ENCODE results near the gene LEP. TPM values are rescaled to one million over a fixed set of nuclear protein-coding genes. Genes with fewer than 3 reads are reported as not detected.

Gene LEP
- total RNA-seq, 2 experiments from 2014 or later, result not detected

GRCh38 chr7:128243273-128243672, 2.2 kb downstream of the LEP start:
- no peak overlapping the region for H3K27ac Mint-ChIP-seq
- no peak for TF ChIP-seq CTCF (IDR thresholded peaks at IDR 0.05)
- H3K4me3 Mint-ChIP-seq, result no peak overlapping the region
- ChIA-PET POLR2A (no interaction called here), CTCF (no interaction called here)
- DNase-seq (no peak), ATAC-seq (no peak)
- peaks cover 14% of the 10 kb centered on the region for H3K27me3 Mint-ChIP-seq
- intact Hi-C loops (cut with micrococcal nuclease), result no loop called here
- no peaks in the 10 kb centered on the region for H3K4me1 Mint-ChIP-seq (ENCODE audit: low read depth)
- peaks cover 3% of the 10 kb centered on the region for H3K36me3 Mint-ChIP-seq (ENCODE audit: low read depth)
- peaks cover 11% of the 10 kb centered on the region for H3K9me3 Mint-ChIP-seq

- ChIA-PET CTCF (no interaction called here), POLR2A (no interaction called here)
- H3K4me3 Mint-ChIP-seq, result no peak overlapping the region
- intact Hi-C loops (cut with micrococcal nuclease), result no loop called here
- no peak overlapping the region for H3K27ac Mint-ChIP-seq
- no peaks in the 10 kb centered on the region for H3K9me3 Mint-ChIP-seq
- H3K4me1 Mint-ChIP-seq (ENCODE audit: low read depth), result no peaks in the 10 kb centered on the region
- H3K36me3 Mint-ChIP-seq (ENCODE audit: low read depth), result no peaks in the 10 kb centered on the region
- no peak for DNase-seq
- TF ChIP-seq CTCF (IDR thresholded peaks at IDR 0.05), result no peak
- ATAC-seq, result no peak
- H3K27me3 Mint-ChIP-seq, result peaks cover 14% of the 10 kb centered on the region
Measured at GRCh38 chr7:128244861-128245260, 3.8 kb downstream of the LEP start.

- no peaks in the 10 kb centered on the region for H3K36me3 Mint-ChIP-seq (ENCODE audit: low read depth)
- peaks cover 2% of the 10 kb centered on the region for H3K27me3 Mint-ChIP-seq
- no peak overlapping the region for H3K4me3 Mint-ChIP-seq
- POLR2A ChIA-PET, result no interaction called here
- DNase-seq (no peak), ATAC-seq (no peak)
- intact Hi-C loops (cut with micrococcal nuclease), result no loop called here
- CTCF ChIA-PET, result interaction anchor here (1.4 kb wide), 1 partner anchor 37 kb away, joined by 4 read pairs; no protein-coding TSS in a partner anchor
- no peaks in the 10 kb centered on the region for H3K9me3 Mint-ChIP-seq
- H3K27ac Mint-ChIP-seq, result no peak overlapping the region
- no peaks in the 10 kb centered on the region for H3K4me1 Mint-ChIP-seq (ENCODE audit: low read depth)
- no peak for TF ChIP-seq CTCF (IDR thresholded peaks at IDR 0.05)
Measured at GRCh38 chr7:128247108-128247507, 6.0 kb downstream of the LEP start.

GRCh38 chr7:128247640-128248194, 6.6 kb downstream of the LEP start:
- Mint-ChIP-seq H3K4me1 (ENCODE audit: low read depth) (no peaks in the 10 kb centered on the region), H3K36me3 (ENCODE audit: low read depth) (no peaks in the 10 kb centered on the region), H3K9me3 (no peaks in the 10 kb centered on the region), H3K27ac (no peak overlapping the region), H3K27me3 (no peaks in the 10 kb centered on the region), H3K4me3 (no peak overlapping the region)
- CTCF ChIA-PET, result interaction anchor here (1.4 kb wide), 1 partner anchor 38 kb away, joined by 4 read pairs; no protein-coding TSS in a partner anchor
- no peak for DNase-seq
- TF ChIP-seq CTCF (IDR thresholded peaks at IDR 0.05), result no peak
- ATAC-seq, result no peak
- intact Hi-C loops (cut with micrococcal nuclease), result no loop called here
- POLR2A ChIA-PET, result no interaction called here

GRCh38 chr7:128251337-128251736, 10.3 kb downstream of the LEP start:
- ChIA-PET POLR2A (no interaction called here), CTCF (no interaction called here)
- Mint-ChIP-seq H3K27ac (no peak overlapping the region), H3K27me3 (no peaks in the 10 kb centered on the region), H3K4me1 (ENCODE audit: low read depth) (no peaks in the 10 kb centered on the region), H3K4me3 (no peak overlapping the region), H3K9me3 (no peaks in the 10 kb centered on the region), H3K36me3 (ENCODE audit: low read depth) (no peaks in the 10 kb centered on the region)
- no peak for TF ChIP-seq CTCF (IDR thresholded peaks at IDR 0.05)
- DNase-seq, result no peak
- intact Hi-C loops (cut with micrococcal nuclease), result no loop called here
- no peak for ATAC-seq

Measured in activated CD8-positive, alpha-beta T cell treated with anti-CD3 and anti-CD28 coated beads for 36 hours (primary cell).